Measurements from ENCODE around the gene KIR2DL1.

- TF ChIP-seq, protein P1, sequence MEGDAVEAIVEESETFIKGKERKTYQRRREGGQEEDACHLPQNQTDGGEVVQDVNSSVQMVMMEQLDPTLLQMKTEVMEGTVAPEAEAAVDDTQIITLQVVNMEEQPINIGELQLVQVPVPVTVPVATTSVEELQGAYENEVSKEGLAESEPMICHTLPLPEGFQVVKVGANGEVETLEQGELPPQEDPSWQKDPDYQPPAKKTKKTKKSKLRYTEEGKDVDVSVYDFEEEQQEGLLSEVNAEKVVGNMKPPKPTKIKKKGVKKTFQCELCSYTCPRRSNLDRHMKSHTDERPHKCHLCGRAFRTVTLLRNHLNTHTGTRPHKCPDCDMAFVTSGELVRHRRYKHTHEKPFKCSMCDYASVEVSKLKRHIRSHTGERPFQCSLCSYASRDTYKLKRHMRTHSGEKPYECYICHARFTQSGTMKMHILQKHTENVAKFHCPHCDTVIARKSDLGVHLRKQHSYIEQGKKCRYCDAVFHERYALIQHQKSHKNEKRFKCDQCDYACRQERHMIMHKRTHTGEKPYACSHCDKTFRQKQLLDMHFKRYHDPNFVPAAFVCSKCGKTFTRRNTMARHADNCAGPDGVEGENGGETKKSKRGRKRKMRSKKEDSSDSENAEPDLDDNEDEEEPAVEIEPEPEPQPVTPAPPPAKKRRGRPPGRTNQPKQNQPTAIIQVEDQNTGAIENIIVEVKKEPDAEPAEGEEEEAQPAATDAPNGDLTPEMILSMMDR (conservative IDR thresholded peaks at IDR 0.05; ENCODE audit: low read length): no peak
- TF ChIP-seq EZH2phosphoT487 (IDR thresholded peaks at IDR 0.05; ENCODE audit: borderline replicate concordance, low read depth, low read length): no peak
Measured at GRCh38 chr19:54738715-54739114, 30.9 kb upstream of the KIR2DL1 start.

All from OCI-LY7 (cell line).